ENCODE results near the gene ANXA1. TPM values are rescaled to one million over a fixed set of nuclear protein-coding genes. Genes with fewer than 3 reads are reported as not detected.

ANXA1 gene
- total and polyA plus RNA-seq, 2 experiments from 2014 or later, result 4.9 to 5.8 TPM

DNA sequence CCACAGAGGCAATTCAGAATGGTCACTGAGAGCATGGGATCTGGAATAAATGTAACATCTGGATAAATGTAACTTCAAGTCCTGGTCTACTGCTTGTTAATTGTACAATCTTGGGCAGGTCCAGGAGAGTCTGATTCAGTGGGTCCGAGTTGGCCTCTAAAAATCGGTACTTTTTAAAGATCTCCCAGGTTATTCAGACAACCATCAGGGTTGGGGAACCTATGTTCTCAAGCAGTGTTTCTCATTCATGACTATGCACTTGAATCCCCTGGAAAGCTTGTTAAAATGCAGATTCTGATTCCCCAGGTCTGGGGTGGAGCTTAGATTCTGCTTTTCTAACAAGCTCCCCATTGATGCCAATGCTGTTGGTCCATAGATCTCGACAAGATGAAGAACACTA is 14.8 kb downstream of the ANXA1 start:
- Histone ChIP-seq H4K20me1 (replicated peaks; ENCODE audit: insufficient read depth) (no peaks in the 10 kb centered on the region), H3K9me2 (ENCODE audit: insufficient read depth) (no peaks in the 10 kb centered on the region)
- no peak overlapping the region for H3K4me3 Mint-ChIP-seq

More for the DNA sequence above, 14.8 kb downstream of the ANXA1 start:
- TF ChIP-seq STAT1 (IDR thresholded peaks at IDR 0.05; ENCODE audit: unreplicated experiment) (no peak), POLR2AphosphoS5 (IDR thresholded peaks at IDR 0.05; ENCODE audit: low read depth) (no peak), CREB1 (CRISPR knock-in tag; IDR thresholded peaks at IDR 0.05; ENCODE audit: low read depth) (no peak), EZH2 (IDR thresholded peaks at IDR 0.05; ENCODE audit: low read depth, unreplicated experiment) (no peak), ZNF331 (CRISPR knock-in tag; IDR thresholded peaks at IDR 0.05; ENCODE audit: low read depth) (no peak), NANOG (IDR thresholded peaks at IDR 0.05; ENCODE audit: borderline replicate concordance) (no peak), JUNB (IDR thresholded peaks at IDR 0.05; ENCODE audit: unreplicated experiment) (no peak), ZNF114 (CRISPR knock-in tag; IDR thresholded peaks at IDR 0.05) (no peak), EZH2phosphoT487 (IDR thresholded peaks at IDR 0.05; ENCODE audit: unreplicated experiment) (no peak)
- TF ChIP-seq, protein P1, sequence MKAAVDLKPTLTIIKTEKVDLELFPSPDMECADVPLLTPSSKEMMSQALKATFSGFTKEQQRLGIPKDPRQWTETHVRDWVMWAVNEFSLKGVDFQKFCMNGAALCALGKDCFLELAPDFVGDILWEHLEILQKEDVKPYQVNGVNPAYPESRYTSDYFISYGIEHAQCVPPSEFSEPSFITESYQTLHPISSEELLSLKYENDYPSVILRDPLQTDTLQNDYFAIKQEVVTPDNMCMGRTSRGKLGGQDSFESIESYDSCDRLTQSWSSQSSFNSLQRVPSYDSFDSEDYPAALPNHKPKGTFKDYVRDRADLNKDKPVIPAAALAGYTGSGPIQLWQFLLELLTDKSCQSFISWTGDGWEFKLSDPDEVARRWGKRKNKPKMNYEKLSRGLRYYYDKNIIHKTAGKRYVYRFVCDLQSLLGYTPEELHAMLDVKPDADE (IDR thresholded peaks at IDR 0.05), result no peak
- TF ChIP-seq, protein P2, sequence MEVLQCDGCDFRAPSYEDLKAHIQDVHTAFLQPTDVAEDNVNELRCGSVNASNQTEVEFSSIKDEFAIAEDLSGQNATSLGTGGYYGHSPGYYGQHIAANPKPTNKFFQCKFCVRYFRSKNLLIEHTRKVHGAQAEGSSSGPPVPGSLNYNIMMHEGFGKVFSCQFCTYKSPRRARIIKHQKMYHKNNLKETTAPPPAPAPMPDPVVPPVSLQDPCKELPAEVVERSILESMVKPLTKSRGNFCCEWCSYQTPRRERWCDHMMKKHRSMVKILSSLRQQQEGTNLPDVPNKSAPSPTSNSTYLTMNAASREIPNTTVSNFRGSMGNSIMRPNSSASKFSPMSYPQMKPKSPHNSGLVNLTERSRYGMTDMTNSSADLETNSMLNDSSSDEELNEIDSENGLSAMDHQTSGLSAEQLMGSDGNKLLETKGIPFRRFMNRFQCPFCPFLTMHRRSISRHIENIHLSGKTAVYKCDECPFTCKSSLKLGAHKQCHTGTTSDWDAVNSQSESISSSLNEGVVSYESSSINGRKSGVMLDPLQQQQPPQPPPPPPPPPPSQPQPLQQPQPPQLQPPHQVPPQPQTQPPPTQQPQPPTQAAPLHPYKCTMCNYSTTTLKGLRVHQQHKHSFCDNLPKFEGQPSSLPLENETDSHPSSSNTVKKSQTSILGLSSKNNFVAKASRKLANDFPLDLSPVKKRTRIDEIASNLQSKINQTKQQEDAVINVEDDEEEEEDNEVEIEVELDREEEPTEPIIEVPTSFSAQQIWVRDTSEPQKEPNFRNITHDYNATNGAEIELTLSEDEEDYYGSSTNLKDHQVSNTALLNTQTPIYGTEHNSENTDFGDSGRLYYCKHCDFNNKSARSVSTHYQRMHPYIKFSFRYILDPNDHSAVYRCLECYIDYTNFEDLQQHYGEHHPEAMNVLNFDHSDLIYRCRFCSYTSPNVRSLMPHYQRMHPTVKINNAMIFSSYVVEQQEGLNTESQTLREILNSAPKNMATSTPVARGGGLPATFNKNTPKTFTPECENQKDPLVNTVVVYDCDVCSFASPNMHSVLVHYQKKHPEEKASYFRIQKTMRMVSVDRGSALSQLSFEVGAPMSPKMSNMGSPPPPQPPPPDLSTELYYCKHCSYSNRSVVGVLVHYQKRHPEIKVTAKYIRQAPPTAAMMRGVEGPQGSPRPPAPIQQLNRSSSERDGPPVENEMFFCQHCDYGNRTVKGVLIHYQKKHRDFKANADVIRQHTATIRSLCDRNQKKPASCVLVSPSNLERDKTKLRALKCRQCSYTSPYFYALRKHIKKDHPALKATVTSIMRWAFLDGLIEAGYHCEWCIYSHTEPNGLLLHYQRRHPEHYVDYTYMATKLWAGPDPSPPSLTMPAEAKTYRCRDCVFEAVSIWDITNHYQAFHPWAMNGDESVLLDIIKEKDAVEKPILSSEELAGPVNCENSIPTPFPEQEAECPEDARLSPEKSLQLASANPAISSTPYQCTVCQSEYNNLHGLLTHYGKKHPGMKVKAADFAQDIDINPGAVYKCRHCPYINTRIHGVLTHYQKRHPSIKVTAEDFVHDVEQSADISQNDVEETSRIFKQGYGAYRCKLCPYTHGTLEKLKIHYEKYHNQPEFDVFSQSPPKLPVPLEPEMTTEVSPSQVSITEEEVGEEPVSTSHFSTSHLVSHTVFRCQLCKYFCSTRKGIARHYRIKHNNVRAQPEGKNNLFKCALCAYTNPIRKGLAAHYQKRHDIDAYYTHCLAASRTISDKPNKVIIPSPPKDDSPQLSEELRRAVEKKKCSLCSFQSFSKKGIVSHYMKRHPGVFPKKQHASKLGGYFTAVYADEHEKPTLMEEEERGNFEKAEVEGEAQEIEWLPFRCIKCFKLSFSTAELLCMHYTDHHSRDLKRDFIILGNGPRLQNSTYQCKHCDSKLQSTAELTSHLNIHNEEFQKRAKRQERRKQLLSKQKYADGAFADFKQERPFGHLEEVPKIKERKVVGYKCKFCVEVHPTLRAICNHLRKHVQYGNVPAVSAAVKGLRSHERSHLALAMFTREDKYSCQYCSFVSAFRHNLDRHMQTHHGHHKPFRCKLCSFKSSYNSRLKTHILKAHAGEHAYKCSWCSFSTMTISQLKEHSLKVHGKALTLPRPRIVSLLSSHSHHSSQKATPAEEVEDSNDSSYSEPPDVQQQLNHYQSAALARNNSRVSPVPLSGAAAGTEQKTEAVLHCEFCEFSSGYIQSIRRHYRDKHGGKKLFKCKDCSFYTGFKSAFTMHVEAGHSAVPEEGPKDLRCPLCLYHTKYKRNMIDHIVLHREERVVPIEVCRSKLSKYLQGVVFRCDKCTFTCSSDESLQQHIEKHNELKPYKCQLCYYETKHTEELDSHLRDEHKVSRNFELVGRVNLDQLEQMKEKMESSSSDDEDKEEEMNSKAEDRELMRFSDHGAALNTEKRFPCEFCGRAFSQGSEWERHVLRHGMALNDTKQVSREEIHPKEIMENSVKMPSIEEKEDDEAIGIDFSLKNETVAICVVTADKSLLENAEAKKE (CRISPR knock-in tag; IDR thresholded peaks at IDR 0.05), result no peak
- TF ChIP-seq, protein P3, sequence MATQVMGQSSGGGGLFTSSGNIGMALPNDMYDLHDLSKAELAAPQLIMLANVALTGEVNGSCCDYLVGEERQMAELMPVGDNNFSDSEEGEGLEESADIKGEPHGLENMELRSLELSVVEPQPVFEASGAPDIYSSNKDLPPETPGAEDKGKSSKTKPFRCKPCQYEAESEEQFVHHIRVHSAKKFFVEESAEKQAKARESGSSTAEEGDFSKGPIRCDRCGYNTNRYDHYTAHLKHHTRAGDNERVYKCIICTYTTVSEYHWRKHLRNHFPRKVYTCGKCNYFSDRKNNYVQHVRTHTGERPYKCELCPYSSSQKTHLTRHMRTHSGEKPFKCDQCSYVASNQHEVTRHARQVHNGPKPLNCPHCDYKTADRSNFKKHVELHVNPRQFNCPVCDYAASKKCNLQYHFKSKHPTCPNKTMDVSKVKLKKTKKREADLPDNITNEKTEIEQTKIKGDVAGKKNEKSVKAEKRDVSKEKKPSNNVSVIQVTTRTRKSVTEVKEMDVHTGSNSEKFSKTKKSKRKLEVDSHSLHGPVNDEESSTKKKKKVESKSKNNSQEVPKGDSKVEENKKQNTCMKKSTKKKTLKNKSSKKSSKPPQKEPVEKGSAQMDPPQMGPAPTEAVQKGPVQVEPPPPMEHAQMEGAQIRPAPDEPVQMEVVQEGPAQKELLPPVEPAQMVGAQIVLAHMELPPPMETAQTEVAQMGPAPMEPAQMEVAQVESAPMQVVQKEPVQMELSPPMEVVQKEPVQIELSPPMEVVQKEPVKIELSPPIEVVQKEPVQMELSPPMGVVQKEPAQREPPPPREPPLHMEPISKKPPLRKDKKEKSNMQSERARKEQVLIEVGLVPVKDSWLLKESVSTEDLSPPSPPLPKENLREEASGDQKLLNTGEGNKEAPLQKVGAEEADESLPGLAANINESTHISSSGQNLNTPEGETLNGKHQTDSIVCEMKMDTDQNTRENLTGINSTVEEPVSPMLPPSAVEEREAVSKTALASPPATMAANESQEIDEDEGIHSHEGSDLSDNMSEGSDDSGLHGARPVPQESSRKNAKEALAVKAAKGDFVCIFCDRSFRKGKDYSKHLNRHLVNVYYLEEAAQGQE (IDR thresholded peaks at IDR 0.05; ENCODE audit: unreplicated experiment), result no peak
- TF ChIP-seq, protein P4, sequence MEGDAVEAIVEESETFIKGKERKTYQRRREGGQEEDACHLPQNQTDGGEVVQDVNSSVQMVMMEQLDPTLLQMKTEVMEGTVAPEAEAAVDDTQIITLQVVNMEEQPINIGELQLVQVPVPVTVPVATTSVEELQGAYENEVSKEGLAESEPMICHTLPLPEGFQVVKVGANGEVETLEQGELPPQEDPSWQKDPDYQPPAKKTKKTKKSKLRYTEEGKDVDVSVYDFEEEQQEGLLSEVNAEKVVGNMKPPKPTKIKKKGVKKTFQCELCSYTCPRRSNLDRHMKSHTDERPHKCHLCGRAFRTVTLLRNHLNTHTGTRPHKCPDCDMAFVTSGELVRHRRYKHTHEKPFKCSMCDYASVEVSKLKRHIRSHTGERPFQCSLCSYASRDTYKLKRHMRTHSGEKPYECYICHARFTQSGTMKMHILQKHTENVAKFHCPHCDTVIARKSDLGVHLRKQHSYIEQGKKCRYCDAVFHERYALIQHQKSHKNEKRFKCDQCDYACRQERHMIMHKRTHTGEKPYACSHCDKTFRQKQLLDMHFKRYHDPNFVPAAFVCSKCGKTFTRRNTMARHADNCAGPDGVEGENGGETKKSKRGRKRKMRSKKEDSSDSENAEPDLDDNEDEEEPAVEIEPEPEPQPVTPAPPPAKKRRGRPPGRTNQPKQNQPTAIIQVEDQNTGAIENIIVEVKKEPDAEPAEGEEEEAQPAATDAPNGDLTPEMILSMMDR (conservative IDR thresholded peaks at IDR 0.05; ENCODE audit: low read depth in 2 of 2), result no peak
- Histone ChIP-seq H3F3A (replicated peaks; ENCODE audit: low read depth) (no peaks in the 10 kb centered on the region), H3K36me3 (ENCODE audit: insufficient read depth) (no peaks in the 10 kb centered on the region), H3K4me1 (ENCODE audit: insufficient read depth) (peaks cover 3% of the 10 kb centered on the region; the same call in 1 of the 2 replicates), H3K79me2 (replicated peaks; ENCODE audit: insufficient read depth) (no peaks in the 10 kb centered on the region), H3K4me2 (no peak overlapping the region), H3K27ac (ENCODE audit: low read depth) (no peak overlapping the region), H2AFZ (no peak overlapping the region), H3K4me3 (no peak overlapping the region), H3K27me3 (ENCODE audit: insufficient read depth) (no peaks in the 10 kb centered on the region)
- no peaks in the 10 kb centered on the region for H3K36me3 Mint-ChIP-seq (ENCODE audit: low read depth)
- peaks cover 3% of the 10 kb centered on the region for H3K27me3 Mint-ChIP-seq (ENCODE audit: insufficient read depth, low read depth, poor library complexity)
- H3K9me3 Mint-ChIP-seq, result no peaks in the 10 kb centered on the region
- DNase-seq (ENCODE audit: low spot score) (no peak), ATAC-seq (no peak)
- no peak overlapping the region; the same call in 1 of the 2 replicates for H3K27ac Mint-ChIP-seq
- H3K4me1 Mint-ChIP-seq, result peaks cover 11% of the 10 kb centered on the region; the same call in 2 of the 3 replicates
